Hepatocyte (in vitro differentiated cells): ENCODE data around the gene CBX1. TPM values are rescaled to one million over a fixed set of nuclear protein-coding genes. Genes with fewer than 3 reads are reported as not detected.
"Not testable (repeated sequence)": the region's sequence is repeated elsewhere in the genome, so short reads cannot be mapped to it uniquely, and the experiment has no call there.

Source experiments
- DNase-seq: peaks from one replicate; pipeline ENCODE4 v3.0.0-alpha.2; 2016; ENCODE audit warnings: low spot score
- H2AFZ ChIP-seq: fragments of 200-600 bp; sonication (generic); 2 replicates; pipeline ENCODE4 v1.6.0; 2016; ENCODE audit warnings: antibody characterized with exemption, mild to moderate bottlenecking
- H3K27ac ChIP-seq: fragments of 200-600 bp; sonication (generic); 2 replicates; pipeline ENCODE4 v1.5.1; 2016; ENCODE audit warnings: mild to moderate bottlenecking
- H3K27me3 ChIP-seq: fragments of 200-600 bp; sonication (generic); 2 replicates; pipeline ENCODE4 v1.6.1; 2016
- H3K36me3 ChIP-seq: fragments of 200-600 bp; sonication (generic); replicated peaks from 2 replicates; pipeline ENCODE4 v1.5.1; 2016; ENCODE audit warnings: low read depth; ENCODE audit not compliant: insufficient read depth
- H3K4me1 ChIP-seq: fragments of 200-600 bp; sonication (generic); 2 replicates; pipeline ENCODE4 v1.5.1; 2016; ENCODE audit warnings: mild to moderate bottlenecking, moderate library complexity; ENCODE audit not compliant: insufficient read depth
- H3K4me2 ChIP-seq: fragments of 200-600 bp; sonication (generic); 2 replicates; pipeline ENCODE4 v1.6.0; 2016
- H3K4me3 ChIP-seq: fragments of 200-600 bp; sonication (generic); 2 replicates; pipeline ENCODE4 v1.5.1; 2016; ENCODE audit warnings: mild to moderate bottlenecking
- H3K79me2 ChIP-seq: fragments of 200-600 bp; sonication (generic); 2 replicates; pipeline ENCODE4 v1.6.0; 2017; ENCODE audit warnings: mild to moderate bottlenecking
- H3K9me2 ChIP-seq: fragments of 200-600 bp; sonication (generic); replicated peaks from 2 replicates; pipeline ENCODE4 v1.6.0; 2017; ENCODE audit warnings: mild to moderate bottlenecking; ENCODE audit not compliant: insufficient read depth
- H3K9me3 ChIP-seq: fragments of 200-600 bp; sonication (generic); 2 replicates; pipeline ENCODE4 v1.5.1; 2016; ENCODE audit warnings: low read depth, mild to moderate bottlenecking
- H4K20me1 ChIP-seq: fragments of 200-600 bp; sonication (generic); 2 replicates; pipeline ENCODE4 v1.6.0; 2016; ENCODE audit warnings: mild to moderate bottlenecking; ENCODE audit not compliant: insufficient read depth, poor library complexity, severe bottlenecking
- EZH2 ChIP-seq: fragments of 200-600 bp; sonication (generic); IDR thresholded peaks from 2 replicates; pipeline ENCODE4 v1.6.1; 2016; ENCODE audit warnings: antibody characterized with exemption, mild to moderate bottlenecking, borderline replicate concordance
- EZH2phosphoT487 ChIP-seq: fragments of 200-600 bp; sonication (generic); IDR thresholded peaks from one replicate; pipeline ENCODE4 v1.6.1; 2018; ENCODE audit warnings: antibody characterized with exemption, mild to moderate bottlenecking, low read depth, moderate library complexity; ENCODE audit not compliant: unreplicated experiment, severe bottlenecking
- WGBS: methylation state at CpG from one replicate; pipeline ENCODE4 v1.1.6; 2016; ENCODE audit warnings: low lambda C conversion rate; ENCODE audit errors: missing lambda C conversion rate; 5-methylcytosine and 5-hydroxymethylcytosine counted together
- polyA plus RNA-seq: library from polyadenylated mRNA; unstranded; fragments of >200 nt; fragmentation: Nextera tagmentation; extraction: Ambion mirVana; gene quantifications from 2 replicates; pipeline ENCODE4 v1.2.1, GENCODE V29; 2016
- total RNA-seq: library from RNA; depleted of rRNA; stranded (reverse); fragments of >200 nt; gene quantifications from 2 replicates; pipeline ENCODE4 v1.2.3, GENCODE V29; 2014
- TF ChIP-seq, protein P1 (sequence below): fragments of 200-600 bp; sonication (generic); IDR thresholded peaks from 2 replicates; pipeline ENCODE4 v1.5.1; 2016; ENCODE audit warnings: antibody characterized with exemption, mild to moderate bottlenecking; ENCODE audit not compliant: poor library complexity

CBX1 gene
- total and polyA plus RNA-seq, 2 experiments from 2014 or later: 20.7 to 49.0 TPM

GRCh38 chr17:48036693-48037035 is 64.6 kb downstream of the CBX1 start:
- H3K79me2 ChIP-seq: no peaks in the 10 kb centered on the region
- WGBS: 44% methylated on average over 6 of the region's 6 CpGs
- peak; percentile 28 for TF ChIP-seq EZH2
- no peak for TF ChIP-seq EZH2phosphoT487
- H4K20me1 ChIP-seq: no peaks in the 10 kb centered on the region
- H2AFZ ChIP-seq: no peak overlapping the region
- H3K9me3 ChIP-seq: no peaks in the 10 kb centered on the region
- H3K27ac ChIP-seq: no peak overlapping the region
- DNase-seq: no peak
- no peaks in the 10 kb centered on the region for H3K36me3 ChIP-seq
- no peak overlapping the region for H3K4me3 ChIP-seq
- no peaks in the 10 kb centered on the region for H3K9me2 ChIP-seq
- H3K4me1 ChIP-seq: peaks cover 10% of the 10 kb centered on the region
- peaks cover 26% of the 10 kb centered on the region for H3K27me3 ChIP-seq
- peak overlapping the region; percentile 86 for H3K4me2 ChIP-seq

DNA sequence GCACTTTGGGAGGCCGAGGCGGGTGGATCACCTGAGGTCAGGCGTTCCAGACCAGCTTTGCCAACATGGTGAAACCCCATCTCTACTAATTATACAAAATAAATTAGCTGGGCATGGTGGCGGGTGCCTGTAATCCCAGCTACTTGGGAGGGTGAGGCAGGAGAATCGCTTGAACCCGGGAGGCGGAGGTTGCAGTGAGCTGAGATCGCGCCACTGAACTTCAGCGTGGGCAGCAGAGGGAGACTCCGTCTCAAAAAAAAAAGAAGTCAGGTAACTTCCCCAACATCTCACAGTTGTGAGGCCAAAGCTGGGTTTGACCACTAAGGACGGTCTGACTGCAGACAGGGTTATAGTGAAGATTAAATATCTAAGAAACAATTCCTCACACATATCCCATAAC is 66.5 kb downstream of the CBX1 start:
- H2AFZ ChIP-seq, H3K4me1 ChIP-seq, H3K79me2 ChIP-seq, H3K4me2 ChIP-seq, H3K36me3 ChIP-seq, H3K9me3 ChIP-seq, H4K20me1 ChIP-seq, H3K9me2 ChIP-seq, H3K27ac ChIP-seq, H3K4me3 ChIP-seq, DNase-seq: not testable (repeated sequence)
- peaks cover 26% of the 10 kb centered on the region for H3K27me3 ChIP-seq
- 92% methylated on average over 12 of the region's 12 CpGs for WGBS

DNA sequence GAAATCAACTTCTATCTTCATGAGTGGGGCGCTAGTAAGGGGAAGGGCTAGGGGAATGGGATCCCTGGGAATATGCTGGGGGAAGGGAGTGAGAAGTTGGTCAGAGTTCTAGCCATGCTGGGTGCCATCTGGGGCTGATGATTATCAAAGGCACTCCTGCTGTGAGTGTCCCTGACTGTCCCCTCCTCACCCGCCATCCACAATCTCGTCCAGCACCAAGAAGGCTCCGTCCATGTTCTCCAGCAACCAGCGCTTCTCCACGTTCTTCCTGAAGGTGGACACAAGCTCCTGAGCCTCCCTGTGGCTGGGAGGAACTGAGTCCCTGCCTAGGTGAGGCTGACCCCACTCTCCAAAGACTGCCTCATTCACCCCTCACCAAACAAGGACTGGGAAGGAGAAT is 69.3 kb downstream of the CBX1 start:
- Histone ChIP-seq H3K79me2 (no peaks in the 10 kb centered on the region), H2AFZ (no peak overlapping the region), H3K4me3 (no peak overlapping the region), H3K9me3 (no peaks in the 10 kb centered on the region), H3K36me3 (no peaks in the 10 kb centered on the region), H3K9me2 (no peaks in the 10 kb centered on the region), H3K4me2 (no peak overlapping the region), H4K20me1 (no peaks in the 10 kb centered on the region), H3K27me3 (peaks cover 11% of the 10 kb centered on the region), H3K4me1 (peaks cover 5% of the 10 kb centered on the region), H3K27ac (no peak overlapping the region)
- whole genome bisulfite sequencing: 90% methylated on average over 6 of the region's 6 CpGs
- no peak for TF ChIP-seq EZH2
- DNase-seq: no peak

- no peak overlapping the region for H3K4me2 ChIP-seq
Measured at GRCh38 chr17:48030531-48030930, 70.7 kb downstream of the CBX1 start.

DNA sequence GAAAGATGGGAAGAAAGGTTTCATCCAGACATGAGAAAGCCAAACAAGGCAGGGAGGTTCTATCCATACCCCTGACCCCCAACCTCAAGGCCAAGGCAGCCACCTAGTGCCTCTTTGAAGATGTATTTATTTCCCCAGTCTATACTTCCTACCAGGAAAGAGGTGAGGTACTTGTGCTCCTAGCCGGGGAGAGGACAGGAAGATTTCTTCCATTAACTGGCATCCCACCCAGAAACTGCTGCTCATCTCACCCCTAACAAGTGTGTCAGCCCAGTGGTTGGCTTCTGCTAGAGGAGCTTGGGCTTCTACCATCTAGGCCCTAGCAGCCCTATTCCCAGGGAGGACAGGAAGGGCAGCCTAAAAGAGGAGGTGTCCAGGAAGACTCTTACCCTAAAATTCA is 72.5 kb downstream of the CBX1 start:
- TF ChIP-seq, protein P1, sequence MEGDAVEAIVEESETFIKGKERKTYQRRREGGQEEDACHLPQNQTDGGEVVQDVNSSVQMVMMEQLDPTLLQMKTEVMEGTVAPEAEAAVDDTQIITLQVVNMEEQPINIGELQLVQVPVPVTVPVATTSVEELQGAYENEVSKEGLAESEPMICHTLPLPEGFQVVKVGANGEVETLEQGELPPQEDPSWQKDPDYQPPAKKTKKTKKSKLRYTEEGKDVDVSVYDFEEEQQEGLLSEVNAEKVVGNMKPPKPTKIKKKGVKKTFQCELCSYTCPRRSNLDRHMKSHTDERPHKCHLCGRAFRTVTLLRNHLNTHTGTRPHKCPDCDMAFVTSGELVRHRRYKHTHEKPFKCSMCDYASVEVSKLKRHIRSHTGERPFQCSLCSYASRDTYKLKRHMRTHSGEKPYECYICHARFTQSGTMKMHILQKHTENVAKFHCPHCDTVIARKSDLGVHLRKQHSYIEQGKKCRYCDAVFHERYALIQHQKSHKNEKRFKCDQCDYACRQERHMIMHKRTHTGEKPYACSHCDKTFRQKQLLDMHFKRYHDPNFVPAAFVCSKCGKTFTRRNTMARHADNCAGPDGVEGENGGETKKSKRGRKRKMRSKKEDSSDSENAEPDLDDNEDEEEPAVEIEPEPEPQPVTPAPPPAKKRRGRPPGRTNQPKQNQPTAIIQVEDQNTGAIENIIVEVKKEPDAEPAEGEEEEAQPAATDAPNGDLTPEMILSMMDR: no peak
- TF ChIP-seq EZH2 (no peak), EZH2phosphoT487 (no peak)
- H3K9me2 ChIP-seq: no peaks in the 10 kb centered on the region
- WGBS: 95% methylated on average over 1 of the region's 1 CpG
- H3K9me3 ChIP-seq: no peaks in the 10 kb centered on the region
- DNase-seq: no peak
- no peak overlapping the region for H2AFZ ChIP-seq
- H3K79me2 ChIP-seq: no peaks in the 10 kb centered on the region
- H3K4me2 ChIP-seq: no peak overlapping the region
- H3K36me3 ChIP-seq: no peaks in the 10 kb centered on the region
- no peaks in the 10 kb centered on the region for H4K20me1 ChIP-seq
- H3K4me3 ChIP-seq: no peak overlapping the region
- peaks cover 24% of the 10 kb centered on the region for H3K4me1 ChIP-seq
- H3K27ac ChIP-seq: no peak overlapping the region
- peaks cover 8% of the 10 kb centered on the region for H3K27me3 ChIP-seq

More at GRCh38 chr17:48030531-48030930, 70.7 kb downstream of the CBX1 start:
- DNase-seq: no peak
- Histone ChIP-seq H2AFZ (no peak overlapping the region), H3K27me3 (no peaks in the 10 kb centered on the region), H3K4me3 (no peak overlapping the region), H3K27ac (no peak overlapping the region), H3K79me2 (no peaks in the 10 kb centered on the region), H3K4me1 (peaks cover 13% of the 10 kb centered on the region), H3K36me3 (no peaks in the 10 kb centered on the region), H3K9me3 (no peaks in the 10 kb centered on the region), H3K9me2 (no peaks in the 10 kb centered on the region), H4K20me1 (no peaks in the 10 kb centered on the region)
- 81% methylated on average over 5 of the region's 5 CpGs for WGBS
- TF ChIP-seq, protein P1: no peak
- TF ChIP-seq EZH2phosphoT487: no peak
- TF ChIP-seq EZH2: no peak
